Epithelial cell of esophagus (primary cell): Measurements from ENCODE around the gene FKBP2.

ENCODE experiments used
- DNase-seq: peaks from one replicate; pipeline ENCODE4 v3.0.0; 2010; ENCODE audit warnings: low read depth
- H3K4me3 ChIP-seq: 2 replicates; pipeline ENCODE4 v1.5.1; 2011; ENCODE audit warnings: mild to moderate bottlenecking, low read length, control low read depth
- TF ChIP-seq, protein P1 (sequence below): IDR thresholded peaks from 2 replicates; pipeline ENCODE4 v1.5.1; 2011; ENCODE audit warnings: low read depth, mild to moderate bottlenecking, low read length, control low read depth, inconsistent platforms; ENCODE audit not compliant: insufficient read depth; ENCODE audit errors: missing control alignments

FKBP2 gene

DNA sequence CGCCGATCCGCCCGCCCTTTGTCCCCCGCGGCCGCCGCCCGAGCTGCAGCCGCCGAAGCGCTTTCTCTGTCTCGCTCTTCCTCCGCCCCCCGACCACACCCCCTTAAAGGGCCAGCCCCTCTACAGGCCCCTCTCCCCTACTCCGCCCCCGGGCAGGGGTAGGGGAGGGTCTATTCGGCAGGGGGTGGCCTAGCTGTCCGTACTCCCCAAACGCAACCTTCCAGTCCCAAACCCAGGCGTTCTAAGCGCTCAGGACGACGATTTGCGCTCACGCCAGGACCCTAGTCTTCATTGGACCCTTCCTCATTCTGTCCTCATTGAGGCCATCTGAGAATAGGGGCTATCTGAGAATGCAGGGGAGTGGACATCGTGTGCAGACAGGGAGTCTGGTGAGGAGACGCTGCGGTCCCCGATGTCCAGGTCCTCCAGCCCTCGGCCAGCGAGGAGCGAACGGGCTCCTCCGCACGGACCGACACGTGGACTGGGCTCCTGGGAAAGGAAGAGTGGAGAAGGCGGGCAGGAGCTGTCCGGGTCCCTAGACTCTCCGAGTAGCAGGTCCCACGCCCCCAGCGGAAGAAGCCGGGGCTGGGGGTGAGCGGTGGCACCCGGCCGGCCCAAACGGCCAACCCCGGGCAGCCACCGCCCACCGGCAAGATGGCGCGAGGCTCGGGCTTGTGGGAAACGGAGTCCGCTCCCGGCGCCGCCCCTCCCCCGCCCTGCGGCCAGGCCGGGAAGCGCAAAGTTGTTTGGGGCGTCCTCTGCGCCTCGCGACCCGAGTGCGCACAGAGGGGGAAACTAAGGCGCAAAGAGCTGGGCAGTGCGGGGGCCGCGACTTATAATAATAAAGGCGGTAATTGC, 6.2 kb downstream of the FKBP2 start, which contains the start of gene PPP1R14B:
PPP1R14B (minus strand) TSS at position 73 of the 858 bp plus-strand sequence. CDS start 270 bp downstream, outside the sequence.
- peak within 1 kb of the TSS; percentile 72 for H3K4me3 ChIP-seq
- TF ChIP-seq, protein P1, sequence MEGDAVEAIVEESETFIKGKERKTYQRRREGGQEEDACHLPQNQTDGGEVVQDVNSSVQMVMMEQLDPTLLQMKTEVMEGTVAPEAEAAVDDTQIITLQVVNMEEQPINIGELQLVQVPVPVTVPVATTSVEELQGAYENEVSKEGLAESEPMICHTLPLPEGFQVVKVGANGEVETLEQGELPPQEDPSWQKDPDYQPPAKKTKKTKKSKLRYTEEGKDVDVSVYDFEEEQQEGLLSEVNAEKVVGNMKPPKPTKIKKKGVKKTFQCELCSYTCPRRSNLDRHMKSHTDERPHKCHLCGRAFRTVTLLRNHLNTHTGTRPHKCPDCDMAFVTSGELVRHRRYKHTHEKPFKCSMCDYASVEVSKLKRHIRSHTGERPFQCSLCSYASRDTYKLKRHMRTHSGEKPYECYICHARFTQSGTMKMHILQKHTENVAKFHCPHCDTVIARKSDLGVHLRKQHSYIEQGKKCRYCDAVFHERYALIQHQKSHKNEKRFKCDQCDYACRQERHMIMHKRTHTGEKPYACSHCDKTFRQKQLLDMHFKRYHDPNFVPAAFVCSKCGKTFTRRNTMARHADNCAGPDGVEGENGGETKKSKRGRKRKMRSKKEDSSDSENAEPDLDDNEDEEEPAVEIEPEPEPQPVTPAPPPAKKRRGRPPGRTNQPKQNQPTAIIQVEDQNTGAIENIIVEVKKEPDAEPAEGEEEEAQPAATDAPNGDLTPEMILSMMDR = no peak
- peak; percentile 85 for DNase-seq

DNA sequence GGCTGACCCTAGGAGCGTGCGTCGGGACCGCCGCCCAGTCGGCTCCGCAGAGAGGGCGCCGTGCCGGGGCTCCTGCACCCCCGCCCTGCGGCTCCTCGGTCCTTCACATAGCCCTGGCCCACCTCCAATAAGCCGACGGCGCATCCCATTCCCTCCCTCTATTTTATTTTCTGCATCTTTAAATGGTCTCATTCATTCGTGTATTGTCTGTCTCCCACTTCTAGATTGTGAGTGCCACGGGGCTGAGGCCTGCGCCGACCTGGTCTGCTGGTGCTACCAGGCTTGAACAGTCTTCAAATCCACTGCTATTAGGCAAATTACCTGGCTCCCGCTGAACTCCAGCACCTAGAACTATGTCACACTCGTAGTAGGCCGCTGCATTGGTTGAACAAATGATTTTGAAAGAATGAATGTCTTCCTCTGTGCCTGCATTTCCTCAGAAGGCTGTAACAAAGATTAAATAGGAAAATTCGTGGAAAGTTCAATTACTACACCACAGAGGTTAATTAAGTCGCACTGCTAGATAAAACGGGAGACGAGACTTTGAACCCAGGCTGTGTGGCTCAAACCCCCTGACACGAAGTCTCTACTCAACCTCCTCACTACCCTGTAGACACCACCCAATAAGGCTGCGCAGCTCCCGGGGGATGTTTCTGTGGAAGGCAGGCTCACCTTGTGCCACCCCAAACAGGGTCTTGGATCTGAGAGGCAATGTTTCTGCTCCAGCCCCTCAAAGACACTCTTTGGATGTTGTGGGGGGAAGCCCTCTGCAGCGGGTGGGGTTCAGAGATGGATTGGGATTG, 7.0 kb downstream of the FKBP2 start:
- no peak for DNase-seq
- peak overlapping the region; percentile 72 for H3K4me3 ChIP-seq
- TF ChIP-seq, protein P1 = peak; percentile 1

DNA sequence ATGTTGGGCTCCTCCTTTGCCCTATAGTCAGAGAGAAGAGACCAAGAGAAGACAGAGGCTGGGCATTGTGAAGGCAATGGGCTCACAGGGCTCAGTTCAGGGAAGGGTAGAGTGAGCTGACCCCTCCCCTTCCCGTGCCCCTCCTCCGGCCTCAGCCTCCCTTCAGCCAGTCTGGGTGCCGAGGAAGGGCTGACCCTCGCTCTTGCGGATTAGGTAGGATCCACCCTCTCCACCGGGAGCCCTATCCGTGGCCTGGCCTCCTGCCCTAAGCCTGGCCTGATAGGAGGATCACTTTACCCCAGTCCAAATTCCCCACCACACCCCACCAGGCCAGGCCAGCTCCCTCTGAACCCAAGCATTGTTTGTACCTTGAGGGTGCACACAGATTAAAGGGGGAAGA, 7.7 kb downstream of the FKBP2 start:
- TF ChIP-seq, protein P1 = no peak
- no peak for DNase-seq
- H3K4me3 ChIP-seq = no peak overlapping the region

DNA sequence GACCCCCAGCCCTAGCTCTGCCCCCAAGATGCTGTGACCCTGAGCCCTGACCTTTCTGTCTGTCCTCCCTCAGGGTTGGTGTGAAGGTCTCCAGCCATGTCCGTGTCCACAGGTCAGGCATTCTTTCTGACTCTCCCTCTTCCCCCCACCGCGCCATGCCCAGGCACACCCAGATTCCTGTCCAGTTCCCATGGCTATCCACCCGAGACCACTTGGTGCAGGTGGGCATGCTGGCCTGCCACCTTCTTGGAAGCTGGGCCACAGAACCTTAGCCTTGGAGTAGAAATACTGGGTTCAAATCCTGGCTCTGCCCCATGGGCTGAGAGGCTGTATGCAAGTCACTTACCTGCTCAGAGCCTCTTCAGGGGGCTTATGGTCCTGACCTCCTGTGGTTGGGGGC, 8.1 kb downstream of the FKBP2 start:
- no peak for DNase-seq
- TF ChIP-seq, protein P1 = no peak
- no peak overlapping the region for H3K4me3 ChIP-seq

DNA sequence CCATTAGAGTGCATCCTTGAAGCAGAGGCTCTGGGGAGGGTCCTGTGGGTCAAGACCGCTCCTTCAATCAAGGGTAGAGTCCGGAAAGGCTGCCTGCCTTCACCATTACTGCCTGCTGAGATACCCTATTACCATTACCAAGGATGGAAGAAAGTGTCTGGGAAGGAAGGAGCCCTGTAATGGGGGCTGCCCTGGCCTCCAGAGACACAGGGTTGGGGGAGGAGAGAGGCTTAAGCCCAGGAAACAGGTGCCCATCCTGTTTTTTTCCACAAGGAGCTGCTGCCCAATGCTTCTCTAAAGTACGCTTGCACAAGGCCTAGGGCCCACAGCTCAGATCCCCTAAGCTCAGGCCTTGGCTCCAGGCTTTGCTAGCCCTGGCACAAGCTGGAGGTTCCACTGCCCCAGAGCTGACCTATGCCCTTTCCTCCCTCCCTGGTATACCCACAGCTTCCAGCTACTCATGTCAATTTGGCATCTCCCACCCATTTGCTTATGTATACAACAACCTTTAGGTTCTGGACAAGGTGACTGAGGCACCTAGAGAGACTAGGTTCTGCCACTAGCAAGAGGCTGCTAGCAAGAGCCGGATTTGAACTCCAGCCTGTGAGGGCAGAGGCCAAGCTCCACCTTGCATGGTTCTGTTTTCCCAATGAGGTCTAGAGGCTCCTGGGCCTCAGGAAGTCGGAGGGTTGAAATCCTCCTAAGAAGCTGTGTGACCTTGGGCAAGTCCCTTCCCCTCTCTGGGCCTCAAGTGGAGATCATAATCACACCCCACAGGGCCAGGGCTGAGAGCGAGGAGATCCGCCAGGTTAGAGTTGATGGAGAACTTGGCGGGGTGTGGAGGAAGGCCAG, 8.9 kb downstream of the FKBP2 start:
- TF ChIP-seq, protein P1 = no peak
- H3K4me3 ChIP-seq = no peak overlapping the region
- DNase-seq = no peak

DNA sequence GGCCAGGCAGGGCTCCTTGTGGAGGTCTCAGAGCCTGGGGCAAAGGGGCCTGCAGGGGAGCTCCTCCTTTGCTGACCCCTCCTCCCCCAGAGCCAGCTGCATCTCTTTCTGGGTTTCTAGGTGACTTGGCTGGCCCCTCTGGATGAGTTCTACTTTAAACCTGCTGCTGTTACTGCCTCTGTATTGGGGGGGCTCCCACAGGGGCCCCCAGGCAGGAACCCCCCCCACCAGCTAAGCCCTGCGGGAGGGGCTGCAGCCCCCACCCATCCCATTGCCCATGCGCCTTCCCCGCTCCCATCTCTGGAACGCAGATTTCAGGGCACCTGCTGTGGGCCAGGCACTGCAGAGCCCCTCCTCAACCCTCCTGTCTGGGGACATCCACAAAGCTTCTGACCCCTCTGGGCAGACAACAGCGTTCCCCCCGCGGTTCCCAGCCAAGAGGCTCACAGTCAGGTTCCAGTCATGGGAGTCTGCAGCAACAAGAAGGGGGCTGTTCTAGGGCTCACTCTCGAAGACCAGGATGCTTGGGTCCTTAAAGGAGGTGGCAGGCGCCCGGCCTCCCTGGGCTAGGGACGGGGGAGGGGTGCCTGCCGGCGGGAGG, 9.6 kb downstream of the FKBP2 start:
- TF ChIP-seq, protein P1 = no peak
- H3K4me3 ChIP-seq = peak overlapping the region; percentile 62
- no peak for DNase-seq
